Measurements from ENCODE around the gene CSGALNACT2.

- no peak for TF ChIP-seq CTCF (IDR thresholded peaks at IDR 0.05)
- no peak for TF ChIP-seq POLR2AphosphoS5 (IDR thresholded peaks at IDR 0.05; ENCODE audit: low read depth, low read length)
- TF ChIP-seq REST (IDR thresholded peaks at IDR 0.05; ENCODE audit: insufficient read depth in 1 of 2, low read depth in 2 of 2, low read length in 1 of 2), result no peak
- TF ChIP-seq SIN3A (IDR thresholded peaks at IDR 0.05; ENCODE audit: borderline replicate concordance, insufficient read depth, low read depth, low read length), result no peak
Observed at GRCh38 chr10:43216931-43217562, 78.8 kb downstream of the CSGALNACT2 start.

Data from Panc1 (cell line).